NCI-H1048 (cell line): Measurements from ENCODE around the gene KCNT1.

Experiments used
- DNase-seq: peaks from one replicate; lab custom pipeline; 2025; lab: John Stamatoyannopoulos, UW

Gene KCNT1

DNA sequence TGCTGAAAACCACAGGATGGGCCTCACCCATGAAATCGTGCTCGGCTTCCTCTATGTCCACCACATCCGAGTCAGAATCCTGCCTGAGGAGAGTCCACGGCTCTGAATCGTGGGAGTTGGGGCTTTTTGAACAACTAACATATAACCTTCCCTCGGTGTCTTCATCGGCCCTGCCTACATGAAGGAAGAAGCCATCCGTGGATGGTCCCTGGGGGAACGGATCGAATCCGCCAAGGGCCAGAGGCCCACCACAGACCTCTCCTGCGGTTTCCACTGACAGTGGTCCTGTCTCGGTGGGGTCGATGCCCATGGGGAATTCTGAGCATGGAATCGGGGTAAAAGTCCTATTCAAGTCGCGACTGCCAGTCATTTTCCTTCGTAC lies 120.4 kb downstream of the KCNT1 start:
- no peak for DNase-seq

DNA sequence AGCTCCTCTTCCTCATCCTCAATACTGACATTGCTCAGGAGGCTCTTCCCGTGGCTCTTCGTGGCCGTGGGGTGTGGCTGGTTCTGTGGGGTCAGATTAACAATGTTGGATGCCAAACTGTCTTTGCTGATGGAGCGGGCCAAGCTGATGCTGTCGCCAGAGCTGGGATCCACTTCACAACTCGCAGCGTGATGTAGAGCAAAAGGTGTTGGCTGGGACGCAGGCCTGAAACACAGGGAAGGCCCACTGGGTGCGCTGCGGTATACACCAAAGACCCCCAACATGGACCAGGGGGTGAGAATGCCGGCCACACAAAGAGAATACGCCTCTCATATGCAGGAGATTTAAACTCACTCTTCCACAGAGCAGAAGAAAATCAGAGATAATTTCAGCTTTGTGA lies 121.1 kb downstream of the KCNT1 start:
- no peak for DNase-seq

DNA sequence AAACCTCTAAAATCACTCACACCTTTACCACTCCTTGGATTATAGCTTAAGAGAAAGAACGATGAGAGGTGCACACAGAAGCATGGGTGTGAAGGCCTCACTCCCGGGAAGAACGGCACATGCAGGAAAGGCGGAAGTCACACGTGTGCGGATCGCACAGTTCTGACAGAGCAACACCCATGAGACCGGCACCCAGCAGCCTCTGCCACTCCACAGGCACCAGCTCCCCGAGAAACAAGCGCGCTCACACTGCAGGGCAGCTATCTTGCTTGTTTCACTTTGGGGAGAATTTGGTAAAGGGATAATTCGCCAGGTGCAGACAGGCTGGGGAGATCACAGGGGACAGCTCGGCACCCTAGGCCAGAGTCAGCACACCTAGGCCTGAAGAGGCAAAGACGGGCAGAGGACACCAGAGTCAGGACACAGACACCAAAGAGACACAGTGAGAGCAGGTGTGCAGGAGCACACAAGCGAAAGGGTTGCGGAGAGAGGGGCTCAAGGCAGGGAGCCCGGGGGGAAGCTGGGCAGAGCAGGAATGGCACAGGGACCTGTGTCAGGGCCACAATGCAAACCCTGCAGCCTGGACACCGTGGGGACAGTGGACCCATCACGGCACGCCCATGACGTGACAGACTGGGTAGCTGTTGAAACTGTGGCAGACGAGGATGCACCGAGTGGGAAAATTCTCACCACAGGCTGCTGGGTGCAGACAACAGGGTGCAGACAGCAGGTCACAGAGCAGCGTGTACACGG lies 123.6 kb downstream of the KCNT1 start:
- DNase-seq, result no peak

DNA sequence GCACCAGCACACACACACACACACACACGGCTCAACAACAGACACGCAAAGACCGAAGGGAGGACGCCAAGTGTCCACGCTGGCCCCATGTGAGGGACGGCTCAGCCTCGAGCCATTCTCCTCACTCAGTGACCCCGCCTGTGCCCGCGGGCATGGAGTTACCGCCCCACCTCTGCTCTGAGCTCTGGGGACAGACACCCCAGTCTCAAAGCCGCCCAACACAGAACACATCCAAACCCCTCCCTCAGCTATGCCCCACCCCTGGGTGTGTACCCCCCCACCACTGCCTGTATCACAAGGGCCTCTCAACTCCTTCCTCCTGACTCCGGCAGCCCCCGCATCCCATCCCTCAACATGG lies 124.2 kb downstream of the KCNT1 start:
- DNase-seq, result no peak

DNA sequence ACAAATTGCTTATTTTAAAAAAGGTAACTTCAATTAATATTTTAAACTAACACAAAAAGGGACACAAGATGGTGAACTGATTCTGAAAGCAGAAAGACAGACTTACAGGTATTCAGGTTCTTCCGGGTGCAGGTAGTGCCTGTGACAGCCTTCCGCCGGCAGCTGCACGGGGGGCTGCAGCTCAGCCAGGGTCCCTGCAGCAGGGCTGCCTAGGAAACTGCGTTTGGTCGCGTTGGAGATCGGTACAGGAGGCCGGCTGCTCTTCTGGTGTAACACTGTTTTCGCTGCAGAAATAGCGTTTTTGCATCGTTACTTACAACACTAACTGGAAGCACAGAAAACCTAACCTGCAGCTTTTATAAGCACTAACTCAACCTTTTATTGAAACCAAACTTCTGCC lies 125.3 kb downstream of the KCNT1 start:
- no peak for DNase-seq

DNA sequence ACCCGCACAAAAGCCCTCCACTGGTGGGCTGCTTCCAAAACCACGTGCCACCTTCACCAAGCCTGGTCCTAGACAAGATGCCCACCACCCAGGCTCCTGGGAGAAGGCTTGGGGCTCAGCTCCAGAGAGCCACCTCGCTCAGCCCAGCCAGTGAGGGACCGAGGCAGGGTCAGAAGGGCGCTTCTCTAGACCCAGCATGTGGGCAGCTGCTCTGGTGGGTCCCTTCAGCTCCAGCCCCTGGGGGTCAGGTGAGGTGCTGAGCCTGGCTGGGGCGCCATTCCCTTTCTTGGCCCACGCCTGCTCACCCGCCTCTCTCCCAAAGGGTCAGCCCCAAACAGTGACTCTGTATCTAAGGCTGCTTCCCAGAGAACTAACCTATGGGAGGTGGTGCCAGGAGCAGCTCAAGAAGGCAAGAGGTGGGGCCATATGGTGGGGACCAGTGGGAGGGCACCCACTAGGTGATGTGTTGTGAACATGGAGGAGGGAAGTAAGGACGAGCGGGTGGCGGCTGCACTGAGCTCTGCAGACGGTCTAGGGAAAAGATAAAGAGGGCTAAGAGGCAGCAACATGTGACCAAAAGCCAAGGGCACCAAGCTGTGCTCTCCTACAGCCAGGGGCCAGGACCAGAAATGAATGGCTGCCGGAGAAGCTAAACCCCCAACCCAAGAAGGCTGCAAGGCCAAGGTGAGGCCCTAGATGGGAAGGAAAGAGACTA lies 126.0 kb downstream of the KCNT1 start:
- no peak for DNase-seq

DNA sequence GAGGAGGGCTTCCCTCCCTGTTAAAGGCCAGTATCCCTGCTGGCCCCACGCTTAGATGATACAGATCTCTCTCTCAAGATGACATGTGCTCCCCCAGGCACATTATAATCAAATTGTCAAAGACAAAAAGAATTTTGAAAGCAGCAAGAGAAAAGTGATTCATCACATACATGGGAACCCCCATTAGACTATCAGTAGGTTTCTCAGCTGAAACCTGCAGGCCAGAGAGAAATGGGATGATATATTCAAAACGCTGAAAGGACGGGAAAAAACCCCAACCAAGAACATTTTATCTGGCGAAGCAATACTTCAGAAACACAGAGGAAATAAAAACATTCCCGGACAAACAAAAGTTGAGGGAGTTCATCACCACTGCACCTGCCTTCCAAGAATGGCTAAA lies 126.7 kb downstream of the KCNT1 start:
- no peak for DNase-seq

DNA sequence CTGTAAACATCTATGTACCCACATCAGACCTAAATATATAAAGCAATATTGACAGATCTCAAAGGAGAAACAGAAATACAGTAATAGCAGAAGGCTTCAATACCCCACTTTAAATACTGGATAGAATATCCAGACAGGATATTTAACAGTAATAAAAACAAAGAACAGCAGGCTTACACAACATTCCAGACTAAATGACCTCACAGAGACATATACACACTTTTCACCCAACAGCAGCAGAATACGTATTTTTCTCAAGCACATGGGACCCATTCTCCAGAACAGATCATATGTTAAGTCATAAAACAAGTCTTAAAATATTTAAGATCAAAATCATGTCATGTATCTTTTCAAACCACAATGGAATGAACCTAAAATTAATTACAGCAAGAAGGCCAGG lies 128.5 kb downstream of the KCNT1 start:
- no peak for DNase-seq

DNA sequence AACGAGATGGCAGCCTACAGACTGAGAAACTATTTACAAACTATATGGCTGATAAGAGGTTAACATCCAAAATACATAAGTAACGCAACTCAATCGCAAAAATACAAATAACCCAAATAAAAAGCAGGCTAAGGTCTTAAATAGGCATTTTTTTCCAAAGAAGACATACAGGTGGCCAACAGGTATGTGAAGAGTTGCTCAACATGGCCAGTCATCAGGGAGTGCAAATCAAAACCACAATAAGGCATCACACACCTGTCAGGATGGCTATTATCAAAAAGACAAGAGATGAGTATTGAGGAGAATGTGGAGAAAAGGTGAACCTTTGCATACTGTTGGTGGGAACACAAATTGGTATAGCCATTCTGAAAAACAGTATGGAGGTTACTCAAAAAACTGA lies 131.9 kb downstream of the KCNT1 start:
- no peak for DNase-seq

DNA sequence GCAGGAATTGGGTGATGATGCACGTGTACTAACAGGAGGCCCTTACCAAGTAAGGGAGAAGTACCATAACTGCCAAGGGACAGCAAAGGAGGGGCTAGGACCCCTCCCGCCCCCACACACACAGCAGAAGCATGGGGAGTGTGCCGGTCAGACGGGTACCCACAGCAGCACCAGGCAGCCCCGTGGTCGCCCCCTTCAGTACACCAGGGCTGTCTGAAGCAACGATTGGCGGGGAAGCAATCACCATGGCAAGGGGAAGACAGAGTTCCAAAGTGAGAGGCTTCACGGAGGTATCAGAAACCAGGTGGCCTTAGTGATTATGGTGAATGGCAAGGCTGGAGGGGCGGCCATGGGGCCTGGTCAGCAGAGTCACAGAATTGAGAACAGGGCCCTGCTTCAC lies 133.1 kb downstream of the KCNT1 start:
- no peak for DNase-seq

DNA sequence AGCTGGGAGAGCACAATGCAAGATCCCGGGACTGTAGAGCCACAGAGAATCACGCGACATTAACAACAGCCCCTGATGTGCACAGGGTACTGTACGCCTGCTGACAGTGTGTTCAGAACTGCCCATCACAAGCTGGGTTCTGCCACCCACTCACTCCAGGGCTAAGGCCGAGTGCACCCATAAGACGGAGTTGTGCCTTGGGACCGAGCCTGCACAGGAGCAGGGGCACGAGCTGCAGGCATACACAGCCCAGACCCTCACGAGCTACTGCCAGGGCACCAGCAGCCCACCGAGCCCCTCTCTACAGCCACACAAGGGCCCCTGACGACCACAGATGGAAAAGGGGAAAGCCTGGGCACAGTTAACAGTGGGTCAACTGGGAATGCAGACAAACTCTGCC lies 137.5 kb downstream of the KCNT1 start:
- DNase-seq, result no peak

DNA sequence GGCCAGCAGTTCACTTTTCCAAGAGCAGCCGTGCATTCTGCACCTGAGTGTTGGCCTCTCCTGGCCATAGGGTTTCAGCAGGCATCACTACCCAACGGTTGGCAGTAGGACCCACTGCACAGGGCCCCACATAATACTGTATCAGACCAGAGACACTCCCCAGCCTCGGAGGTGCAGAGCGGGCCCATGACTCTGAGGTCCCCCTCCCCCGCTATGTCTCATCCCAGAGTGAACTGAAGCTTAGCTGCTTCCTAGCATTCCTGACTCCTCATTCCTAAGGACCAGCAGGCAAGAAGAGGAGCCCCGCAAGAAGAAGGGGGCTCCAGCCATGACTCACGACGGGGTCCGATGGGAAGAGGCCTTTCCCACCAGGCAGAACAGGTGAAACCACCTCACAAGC lies 138.1 kb downstream of the KCNT1 start:
- no peak for DNase-seq

DNA sequence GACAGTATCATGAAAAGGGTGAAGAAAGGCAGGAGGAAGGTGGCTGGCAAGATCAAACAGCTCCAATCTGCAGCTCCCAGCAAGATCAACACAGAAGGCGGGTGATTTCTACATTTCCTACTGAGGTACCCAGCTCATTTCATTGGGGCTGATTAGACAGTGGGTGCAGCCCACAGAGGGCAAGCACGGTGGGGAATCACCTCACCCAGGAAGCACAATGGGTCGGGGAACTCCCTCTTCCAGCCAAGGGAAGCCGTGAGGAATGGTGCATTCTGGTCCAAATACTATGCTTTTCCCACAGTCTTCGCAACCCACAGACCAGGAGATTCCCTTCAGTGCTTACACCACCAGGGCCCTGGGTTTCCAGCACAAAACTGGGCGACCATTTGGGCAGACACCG lies 138.6 kb downstream of the KCNT1 start:
- no peak for DNase-seq
